Activated T-cell treated with anti-CD3 and anti-CD28 coated beads, Interleukin-2, amount 50 U/mL, for 72 hours (primary cell): ENCODE results near the gene PCNX3. TPM values are rescaled to one million over a fixed set of nuclear protein-coding genes. Genes with fewer than 3 reads are reported as not detected.

Experiments
- ATAC-seq, 2 donors: fragments of 150-1000 bp; cut with Tn5 transposase; replicated peaks in 1 of 2; 2 replicates each; pipeline ENCODE4 v1.10.0; 2021; ENCODE audit warnings: moderate library complexity in 2 of 2, mild to moderate bottlenecking in 1 of 2
- DNase-seq, 2 donors: peaks; one replicate each; pipeline ENCODE4 v3.0.0; 2021 to 2022; ENCODE audit warnings: mixed read lengths in 1 of 2
- H3K27ac Mint-ChIP-seq: one replicate; pipeline ENCODE4 v1.8.0; 2022; ENCODE audit warnings: mild to moderate bottlenecking, moderate library complexity, mixed read lengths
- H3K27me3 Mint-ChIP-seq: one replicate; pipeline ENCODE4 v1.8.0; 2022; ENCODE audit warnings: low read depth, mixed read lengths
- H3K36me3 Mint-ChIP-seq, 2 donors: one replicate each; pipeline ENCODE4 v1.8.0; 2022; ENCODE audit warnings: mixed read lengths in 2 of 2, mild to moderate bottlenecking in 1 of 2; ENCODE audit not compliant: insufficient read depth in 2 of 2
- H3K4me1 Mint-ChIP-seq: one replicate; pipeline ENCODE4 v1.8.0; 2022; ENCODE audit warnings: low read depth, mixed read lengths
- H3K4me3 Mint-ChIP-seq, 2 donors: one replicate each; pipeline ENCODE4 v1.8.0; 2022; ENCODE audit warnings: mild to moderate bottlenecking in 2 of 2, mixed read lengths in 2 of 2, moderate library complexity in 2 of 2
- H3K9me3 Mint-ChIP-seq, 2 donors: one replicate each; pipeline ENCODE4 v1.8.0; 2022; ENCODE audit warnings: mixed read lengths in 2 of 2
- total RNA-seq, 2 donors: library from RNA; stranded (reverse); gene quantifications; one replicate each; pipeline ENCODE4 v1.2.3, GENCODE V29; 2022

The PCNX3 gene
- total RNA-seq, 2 donors from 2014 or later = 45.9 TPM

GRCh38 chr11:65611758-65612603, 3.6 kb upstream of the PCNX3 start:
- Mint-ChIP-seq H3K36me3 (peaks cover 8 to 14% of the 10 kb centered on the region in 2 donors), H3K4me1 (peaks cover 45% of the 10 kb centered on the region)
- no peak for ATAC-seq

GRCh38 chr11:65612691-65613090, 2.9 kb upstream of the PCNX3 start:
- DNase-seq (no peak), ATAC-seq (no peak)
- Mint-ChIP-seq H3K36me3 (peaks cover 8 to 14% of the 10 kb centered on the region in 2 donors), H3K9me3 (no peaks in the 10 kb centered on the region), H3K4me3 (peak overlapping the region; percentile 94), H3K27ac (peak overlapping the region; percentile 96), H3K27me3 (no peaks in the 10 kb centered on the region), H3K4me1 (peaks cover 51% of the 10 kb centered on the region)

More at GRCh38 chr11:65611758-65612603, 3.6 kb upstream of the PCNX3 start:
- DNase-seq = no peak
- Mint-ChIP-seq H3K27ac (peak overlapping the region; percentile 96), H3K9me3 (no peaks in the 10 kb centered on the region), H3K4me3 (peak overlapping the region; percentile 94), H3K27me3 (no peaks in the 10 kb centered on the region)

GRCh38 chr11:65613091-65613928, 2.3 kb upstream of the PCNX3 start:
- Mint-ChIP-seq H3K4me1 (peaks cover 51% of the 10 kb centered on the region), H3K36me3 (peaks cover 8 to 14% of the 10 kb centered on the region in 2 donors), H3K4me3 (peak overlapping the region; percentile 94), H3K9me3 (no peaks in the 10 kb centered on the region), H3K27me3 (no peaks in the 10 kb centered on the region), H3K27ac (peak overlapping the region; percentile 79)
- no peak for ATAC-seq
- peak; percentile 31 to 38 for DNase-seq

GRCh38 chr11:65615950-65616574, 486 bp downstream of the PCNX3 start:
- Mint-ChIP-seq H3K4me1 (peaks cover 33% of the 10 kb centered on the region), H3K9me3 (no peaks in the 10 kb centered on the region), H3K36me3 (peaks cover 8 to 18% of the 10 kb centered on the region in 2 donors), H3K27me3 (no peaks in the 10 kb centered on the region), H3K4me3 (peak overlapping the region; percentile 97 to 98), H3K27ac (peak overlapping the region; percentile 91)
- DNase-seq (peak; percentile 63 to 68), ATAC-seq (peak in 1 of 2 donors; percentile 3)

- ATAC-seq = no peak
- Mint-ChIP-seq H3K36me3 (peaks cover 8 to 19% of the 10 kb centered on the region in 2 donors), H3K27ac (peak overlapping the region; percentile 91), H3K9me3 (no peaks in the 10 kb centered on the region), H3K4me1 (peaks cover 31% of the 10 kb centered on the region), H3K4me3 (peak overlapping the region; percentile 97 to 98), H3K27me3 (no peaks in the 10 kb centered on the region)
- DNase-seq = peak in 1 of 2 donors; percentile 35
Observed at GRCh38 chr11:65616575-65617001, 1.0 kb downstream of the PCNX3 start.

GRCh38 chr11:65617136-65617850, 1.7 kb downstream of the PCNX3 start:
- H3K27me3 Mint-ChIP-seq = no peaks in the 10 kb centered on the region
- peaks cover 25% of the 10 kb centered on the region for H3K4me1 Mint-ChIP-seq
- H3K36me3 Mint-ChIP-seq = peaks cover 8 to 16% of the 10 kb centered on the region in 2 donors
- DNase-seq (no peak), ATAC-seq (no peak)
- peak overlapping the region; percentile 97 to 98 for H3K4me3 Mint-ChIP-seq
- H3K27ac Mint-ChIP-seq = peak overlapping the region; percentile 91
- H3K9me3 Mint-ChIP-seq = no peaks in the 10 kb centered on the region

- H3K27ac Mint-ChIP-seq = no peak overlapping the region
- peaks cover 11 to 14% of the 10 kb centered on the region in 2 donors for H3K36me3 Mint-ChIP-seq
- no peaks in the 10 kb centered on the region for H3K9me3 Mint-ChIP-seq
- H3K4me3 Mint-ChIP-seq = peak overlapping the region in 1 of 2 donors; percentile 98
- DNase-seq (no peak), ATAC-seq (no peak)
- H3K4me1 Mint-ChIP-seq = peaks cover 16% of the 10 kb centered on the region
- H3K27me3 Mint-ChIP-seq = no peaks in the 10 kb centered on the region
Observed at GRCh38 chr11:65617990-65618751, 2.6 kb downstream of the PCNX3 start.

- no peak for DNase-seq
- H3K27ac Mint-ChIP-seq = no peak overlapping the region
- no peaks in the 10 kb centered on the region for H3K9me3 Mint-ChIP-seq
- no peak overlapping the region for H3K4me3 Mint-ChIP-seq
- H3K4me1 Mint-ChIP-seq = peaks cover 14% of the 10 kb centered on the region
- peaks cover 11 to 14% of the 10 kb centered on the region in 2 donors for H3K36me3 Mint-ChIP-seq
- H3K27me3 Mint-ChIP-seq = no peaks in the 10 kb centered on the region
- ATAC-seq = no peak
Observed at GRCh38 chr11:65618763-65619162, 3.2 kb downstream of the PCNX3 start.

- Mint-ChIP-seq H3K27me3 (no peaks in the 10 kb centered on the region), H3K4me1 (peaks cover 14% of the 10 kb centered on the region), H3K4me3 (no peak overlapping the region), H3K36me3 (peaks cover 11 to 12% of the 10 kb centered on the region in 2 donors), H3K27ac (no peak overlapping the region), H3K9me3 (no peaks in the 10 kb centered on the region)
- no peak for ATAC-seq
- no peak for DNase-seq
Observed at GRCh38 chr11:65619281-65619928, 3.8 kb downstream of the PCNX3 start.

GRCh38 chr11:65620666-65621065, 5.1 kb downstream of the PCNX3 start:
- Mint-ChIP-seq H3K9me3 (no peaks in the 10 kb centered on the region), H3K27me3 (no peaks in the 10 kb centered on the region), H3K4me1 (peaks cover 14% of the 10 kb centered on the region), H3K4me3 (no peak overlapping the region), H3K27ac (no peak overlapping the region), H3K36me3 (peaks cover 10 to 11% of the 10 kb centered on the region in 2 donors)
- ATAC-seq (no peak), DNase-seq (no peak)

- no peaks in the 10 kb centered on the region for H3K9me3 Mint-ChIP-seq
Observed at GRCh38 chr11:65621460-65621859, 5.9 kb downstream of the PCNX3 start.

More at GRCh38 chr11:65621460-65621859, 5.9 kb downstream of the PCNX3 start:
- H3K4me1 Mint-ChIP-seq = peaks cover 18% of the 10 kb centered on the region
- DNase-seq (no peak), ATAC-seq (no peak)
- H3K27ac Mint-ChIP-seq = peak overlapping the region; percentile 16
- no peaks in the 10 kb centered on the region for H3K27me3 Mint-ChIP-seq
- no peak overlapping the region for H3K4me3 Mint-ChIP-seq
- peaks cover 7 to 15% of the 10 kb centered on the region in 2 donors for H3K36me3 Mint-ChIP-seq
